GM12878 (cell line): ENCODE results near the gene WDR93.

ENCODE experiments used
- CREB1 ChIP-seq: IDR thresholded peaks from 2 replicates; pipeline ENCODE4 v1.6.1; 2012; ENCODE audit warnings: low read depth, mild to moderate bottlenecking, inconsistent platforms
- HDAC6 ChIP-seq: fragments of 200-600 bp; sonication (generic); IDR thresholded peaks from one replicate; pipeline ENCODE4 v1.8.0; 2017; ENCODE audit warnings: antibody characterized with exemption; ENCODE audit not compliant: unreplicated experiment
- RFX5 ChIP-seq: IDR thresholded peaks from 2 replicates; pipeline ENCODE4 v1.6.1; 2011; ENCODE audit warnings: low read depth, low read length, improper control_type of control experiment

DNA sequence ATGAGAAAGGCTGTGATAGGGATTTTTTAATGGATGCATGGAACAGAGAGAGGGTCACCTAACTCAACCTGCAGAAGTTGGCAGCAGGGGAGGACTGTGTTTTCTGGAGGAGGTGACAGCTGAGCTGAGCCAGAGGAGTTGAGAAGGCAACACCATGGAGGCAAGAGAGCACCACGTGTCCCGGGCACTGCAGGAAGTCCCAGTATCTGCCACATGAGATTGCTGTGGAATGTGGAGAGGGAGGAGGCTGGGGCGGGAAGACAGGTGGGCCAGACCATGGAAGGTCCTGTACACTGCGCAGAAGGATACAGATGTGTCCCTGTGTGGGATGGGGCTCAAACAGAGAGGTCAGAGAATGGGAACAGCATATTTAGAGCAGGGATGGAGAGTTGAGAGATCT lies 45.2 kb downstream of the WDR93 start:
- no peak for TF ChIP-seq HDAC6
- TF ChIP-seq RFX5, result no peak
- no peak for TF ChIP-seq CREB1
